Measurements from ENCODE around the gene AFDN. TPM values are rescaled to one million over a fixed set of nuclear protein-coding genes. Genes with fewer than 3 reads are reported as not detected.

Gene AFDN
- total RNA-seq, 1 experiment from 2014 or later = 11.9 TPM

- in situ Hi-C loops (cut with HindIII; ENCODE audit: low sequenced_read_pairs) = no loop called here
- no peak for DNase-seq (ENCODE audit: low spot score)
Observed at GRCh38 chr6:168021581-168021980, 194.9 kb downstream of the AFDN start.

Other genes with a start within 250 kb of the AFDN start
- gene KIF25, start 170.8 kb downstream of the AFDN start, total RNA-seq (2014; rRNA removed; shearing (Covaris generic)) = not detected in 2 replicates

Measured in G401 (cell line).